Hypothalamus (tissue), 51 donors: ENCODE measurements around the gene RNF227.
A peak's percentile ranks its signal among the peaks of the same experiment; 100 is the strongest.

Experiments
- DNase-seq, 51 donors: peaks; one replicate each; lab custom pipeline; 2025; lab: John Stamatoyannopoulos, UW

The RNF227 gene

DNA sequence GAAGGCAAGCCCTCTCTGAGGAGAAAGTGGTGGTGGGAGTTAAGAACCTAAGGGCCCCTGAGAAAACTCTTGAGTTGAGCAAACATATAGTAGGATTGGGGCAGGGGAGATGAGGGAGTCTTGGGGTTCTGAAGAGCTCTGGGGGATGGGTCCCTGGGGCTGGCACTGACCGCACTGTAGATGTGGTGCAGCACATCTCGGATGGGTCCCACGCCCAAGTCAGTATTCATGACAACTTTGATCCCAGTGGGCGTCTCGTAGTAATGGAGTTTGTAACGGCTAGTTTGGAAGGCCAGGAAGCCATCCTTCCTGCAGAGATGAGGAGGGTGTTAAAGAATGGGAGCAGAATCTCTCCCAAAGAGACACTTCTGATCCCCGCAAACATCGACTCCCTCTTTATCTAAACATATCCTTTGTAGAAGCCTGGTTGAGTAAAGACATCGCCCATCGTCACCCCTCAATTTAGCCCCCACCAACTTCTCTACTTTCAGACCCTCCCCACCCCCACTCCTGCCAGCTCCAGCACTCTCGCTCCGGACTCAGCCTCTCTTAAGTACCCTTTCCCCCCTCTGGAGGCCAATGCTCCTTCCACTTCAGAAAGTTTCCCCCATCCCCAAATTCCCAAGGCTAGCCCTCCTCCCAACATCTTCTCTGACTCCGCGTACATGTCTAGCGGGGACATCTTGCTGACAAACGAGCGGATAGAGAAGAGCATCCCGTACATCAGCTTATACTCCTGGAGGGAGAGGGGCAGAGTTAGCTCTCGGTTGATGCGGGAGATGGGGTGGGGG, 14.9 kb upstream of the RNF227 start:
- DNase-seq: no peak

DNA sequence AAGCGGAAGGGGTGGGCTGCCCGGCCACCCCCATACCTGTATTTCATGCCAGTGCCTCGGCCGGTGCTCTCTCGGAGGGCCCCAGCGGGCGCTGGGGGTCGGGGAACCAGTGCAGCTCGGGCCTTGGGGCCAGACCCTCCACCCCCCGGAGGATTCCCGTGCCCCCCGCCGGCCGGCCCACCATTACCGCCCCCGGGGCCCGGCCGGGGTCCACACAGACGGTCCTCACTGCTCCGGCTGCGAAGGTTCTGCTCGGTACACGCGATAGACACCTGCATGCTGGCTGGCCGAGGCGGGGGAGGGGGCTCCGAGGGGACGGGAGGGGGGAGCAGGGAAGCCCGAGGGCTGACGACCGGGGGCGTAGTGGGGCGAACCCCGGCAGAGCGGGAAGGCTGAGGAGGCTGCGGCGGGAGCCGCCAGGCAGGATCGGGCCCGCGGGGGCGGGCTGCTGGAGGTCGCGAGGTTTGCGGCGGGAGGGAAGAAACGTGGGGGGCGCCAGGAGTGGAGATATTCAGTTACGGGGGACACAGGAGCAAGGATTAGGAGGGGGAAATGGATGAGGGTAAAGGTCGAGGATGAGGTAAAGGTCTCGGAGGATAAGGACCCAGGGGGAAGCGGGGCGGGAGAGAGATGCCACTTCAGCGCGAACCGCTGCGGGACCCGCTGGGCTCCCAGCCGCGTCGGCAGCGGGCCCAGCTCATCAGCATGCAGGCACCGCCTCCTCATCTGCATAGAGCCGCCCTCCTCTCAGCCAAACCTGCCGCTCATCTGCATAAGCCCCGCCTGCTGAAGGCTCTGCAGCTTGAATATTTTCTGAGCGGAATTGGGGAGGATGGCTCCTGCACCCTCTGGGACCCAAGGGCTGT, 13.3 kb upstream of the RNF227 start, which contains the start of gene KCNAB3:
Gene KCNAB3, minus strand, starts transcription at position 699 of the 866 bp plus-strand sequence. Its CDS starts 421 bp downstream, at position 278.
- peak in 34 of 51 donors; percentile 8 to 81 (median 54) for DNase-seq

DNA sequence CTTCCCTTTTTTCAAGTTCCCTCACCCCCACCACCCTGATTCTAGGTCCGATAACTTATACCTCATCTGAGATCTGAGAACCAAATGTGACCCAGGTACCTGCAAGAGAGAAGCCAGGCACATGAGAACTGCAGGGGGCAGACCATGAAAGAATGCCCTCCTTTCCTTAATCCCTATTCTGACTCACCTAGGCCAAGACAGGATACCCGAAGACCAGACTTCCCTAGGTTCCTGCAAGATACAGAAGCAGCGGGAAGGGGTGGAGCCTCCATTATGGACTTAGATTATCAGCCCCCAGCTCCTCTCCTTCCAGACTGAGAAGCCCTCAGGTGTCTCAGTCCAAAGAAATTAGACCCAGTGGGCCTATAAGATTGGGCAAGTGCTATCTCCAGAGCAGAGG, 11.5 kb upstream of the RNF227 start:
- no peak for DNase-seq

DNA sequence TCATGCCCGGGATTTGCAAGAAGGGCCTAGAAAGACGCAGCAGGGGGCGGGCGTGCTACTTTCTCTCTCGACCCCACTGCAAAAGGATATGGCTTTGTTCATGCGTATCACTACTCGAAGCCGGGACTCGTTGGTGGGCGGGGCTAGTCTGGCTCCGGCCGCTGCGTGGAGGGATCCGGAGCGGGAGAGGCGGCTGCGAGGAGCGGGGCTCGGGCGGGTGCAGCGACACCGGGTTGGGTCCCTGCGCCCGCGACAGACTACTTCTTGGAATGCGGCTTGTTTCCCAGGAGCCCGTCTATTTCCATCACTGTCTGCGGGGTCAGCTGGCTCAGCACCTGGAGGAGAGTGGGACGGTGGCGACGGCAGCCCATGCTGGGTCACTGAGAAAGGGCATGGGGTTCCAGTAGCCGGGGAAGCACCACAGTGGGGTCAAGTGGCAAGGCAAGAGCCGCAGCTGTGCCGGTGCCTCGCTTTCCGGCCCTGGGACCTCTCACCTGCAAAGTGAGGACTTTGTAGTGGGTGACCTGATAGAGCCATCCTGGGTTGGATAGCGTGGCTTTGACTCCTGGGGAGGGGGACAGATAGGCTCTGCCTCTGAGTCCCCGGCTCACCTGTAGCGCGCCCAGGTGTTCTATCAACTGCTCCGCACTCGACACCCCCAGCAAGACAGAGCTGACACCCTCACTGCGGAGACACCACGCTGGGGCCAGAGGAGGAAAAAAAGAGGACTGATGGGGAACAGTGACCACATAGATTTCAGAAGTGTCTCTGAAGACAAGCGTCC, 6.9 kb upstream of the RNF227 start:
- DNase-seq: peak in 48 of 51 donors; percentile 14 to 85 (median 59)

DNA sequence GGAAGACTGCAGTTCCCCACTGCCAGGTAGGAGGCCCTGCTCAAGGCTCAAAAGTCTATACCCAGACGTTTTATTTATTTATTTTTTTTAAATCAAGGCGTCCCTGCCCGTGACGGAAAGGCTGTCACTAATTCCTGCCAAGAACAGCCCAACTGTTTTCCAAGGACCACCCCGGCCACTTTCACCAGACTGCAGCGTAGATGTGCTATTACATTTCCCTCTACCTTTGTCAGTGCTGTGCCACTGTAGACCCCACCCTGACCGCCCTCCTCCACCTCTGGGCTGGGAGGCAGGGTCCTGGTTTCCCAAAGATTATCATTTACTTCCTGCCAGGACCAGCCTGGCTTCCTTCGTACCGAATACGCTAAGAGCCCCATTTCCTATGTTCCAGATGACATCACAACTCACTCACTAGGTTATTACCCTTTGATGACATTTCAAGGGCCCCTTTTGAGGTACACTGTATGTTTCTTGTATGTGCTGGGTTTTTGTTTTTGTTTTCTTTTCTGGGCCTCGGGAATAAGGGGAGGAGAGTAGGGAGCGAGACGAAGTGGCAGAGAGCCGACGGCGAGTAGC, 6.3 kb upstream of the RNF227 start:
- DNase-seq: peak in 1 of 51 donors; percentile 69

DNA sequence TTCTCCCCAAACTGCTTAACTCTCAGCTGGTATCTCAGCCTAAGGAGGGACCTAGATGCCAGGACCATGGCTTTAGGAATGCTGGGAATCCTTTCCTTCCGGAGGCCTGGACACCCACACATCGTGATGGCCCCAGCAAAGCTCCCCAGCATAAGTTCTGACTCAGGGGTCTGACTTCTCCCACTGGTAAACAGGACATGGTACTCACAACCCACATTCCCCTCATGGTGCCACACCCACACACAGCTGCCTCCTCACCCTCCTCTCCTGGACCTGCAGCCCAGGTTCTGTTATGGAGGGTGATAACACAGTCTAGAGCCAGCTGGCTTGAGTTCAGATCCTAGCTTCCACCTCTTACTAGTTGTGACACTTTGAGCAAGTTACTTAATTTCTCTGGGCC, 719 bp upstream of the RNF227 start:
- no peak for DNase-seq

DNA sequence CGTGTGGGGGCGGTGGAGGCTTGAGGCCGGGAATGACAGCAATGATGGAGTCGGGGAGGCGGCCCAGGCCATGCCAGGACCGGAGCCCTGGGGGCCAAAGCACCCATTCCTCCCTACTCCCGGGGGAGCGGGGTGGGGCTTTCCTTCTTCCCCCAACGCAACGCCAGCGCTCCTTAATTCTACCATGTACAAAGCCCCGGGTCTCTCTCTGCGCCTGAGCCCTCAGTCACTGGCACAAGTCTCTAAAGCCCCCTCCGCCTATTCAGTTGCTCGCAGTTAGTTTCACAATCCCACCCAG, 245 bp upstream of the RNF227 start:
- DNase-seq: peak in 2 of 51 donors; percentile 43 to 50

DNA sequence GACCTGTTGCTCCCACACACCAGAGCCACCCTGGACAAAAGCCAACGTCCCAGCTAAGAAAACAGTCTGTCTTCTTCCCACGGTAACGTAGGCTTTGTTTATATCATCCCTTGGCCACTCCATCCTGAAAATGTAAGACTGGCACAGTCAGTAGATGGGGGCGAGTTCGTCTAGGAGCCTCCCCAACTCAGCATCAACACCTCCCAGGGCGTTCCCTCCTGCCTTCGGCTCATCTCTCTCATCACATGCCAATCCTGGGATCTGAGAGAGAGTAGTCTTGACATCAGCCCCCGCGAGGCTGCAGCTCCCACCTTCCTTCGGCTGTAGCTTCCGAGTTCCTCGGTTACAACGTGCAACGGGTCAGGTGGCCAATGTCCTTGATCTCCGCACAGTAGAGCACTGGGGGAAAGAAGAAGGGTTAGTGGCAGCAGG, 894 bp downstream of the RNF227 start:
- peak in 4 of 51 donors; percentile 45 to 75 (median 64) for DNase-seq

DNA sequence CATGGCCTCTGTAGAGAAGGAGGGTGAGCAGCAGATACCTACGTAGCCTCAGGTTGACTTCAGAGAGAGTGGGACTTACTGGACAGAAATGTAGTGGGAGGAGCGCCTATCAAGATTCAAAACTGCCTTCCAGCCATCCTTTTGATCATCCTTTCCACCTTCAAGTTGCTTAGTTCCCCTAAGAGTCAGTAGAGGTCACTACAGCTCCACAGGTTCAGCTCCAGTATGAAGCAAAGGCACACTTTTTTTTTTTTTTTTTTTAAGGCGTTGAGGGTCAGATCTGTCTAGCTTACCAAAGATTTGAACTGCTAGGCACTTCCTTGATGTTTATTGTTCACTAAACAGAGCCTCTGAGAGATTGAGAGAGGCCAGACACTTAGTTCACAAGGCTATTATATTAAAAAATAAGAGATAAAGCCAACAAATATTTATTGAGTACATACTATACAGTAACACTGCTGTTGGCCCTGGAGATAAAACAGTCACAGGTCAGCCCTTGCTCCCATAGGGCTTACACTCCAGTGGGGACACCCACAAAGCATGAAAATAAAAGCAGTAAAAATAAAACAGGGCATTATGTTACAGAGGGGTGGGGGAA, 3.1 kb downstream of the RNF227 start:
- DNase-seq: peak in 5 of 51 donors; percentile 1 to 33 (median 10)

DNA sequence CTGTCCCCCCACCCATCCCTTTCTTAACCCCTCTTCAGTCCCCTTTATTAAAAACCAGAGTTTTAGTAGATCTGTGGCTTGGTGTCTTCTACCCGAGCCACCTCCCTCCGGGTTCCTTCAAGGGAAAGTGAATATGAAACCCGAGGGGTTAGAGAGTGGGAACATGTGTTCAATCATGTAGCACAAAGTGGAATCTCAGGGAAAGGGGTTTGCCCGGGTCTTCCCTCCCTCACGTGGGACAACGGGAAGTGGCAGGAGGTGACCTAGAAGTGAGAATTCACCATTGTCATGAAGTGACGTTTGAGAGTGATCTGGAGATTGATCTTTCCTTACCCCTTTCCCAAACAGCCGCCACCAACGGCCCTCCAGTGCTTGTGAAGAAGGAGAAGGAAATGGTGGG, 5.0 kb downstream of the RNF227 start:
- no peak for DNase-seq

DNA sequence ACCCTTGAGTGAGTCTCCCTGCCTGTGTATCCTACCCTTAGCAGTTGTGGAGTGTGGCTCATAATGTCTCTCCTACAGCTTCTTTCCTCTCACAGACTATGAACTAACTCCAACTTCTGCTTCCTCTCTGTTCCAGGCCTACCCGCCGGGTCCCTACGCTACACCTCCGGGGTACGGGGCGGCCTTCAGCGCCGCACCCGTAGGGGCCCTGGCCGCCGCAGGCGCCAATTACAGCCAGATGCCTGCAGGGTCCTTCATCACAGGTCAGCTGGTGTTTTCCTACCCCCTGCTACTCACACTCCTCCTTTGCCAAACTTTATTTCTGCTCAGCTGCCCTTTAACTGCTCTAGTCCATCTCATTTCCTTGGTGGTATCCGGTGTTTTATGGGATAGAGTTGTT, 5.4 kb downstream of the RNF227 start:
- DNase-seq: no peak

DNA sequence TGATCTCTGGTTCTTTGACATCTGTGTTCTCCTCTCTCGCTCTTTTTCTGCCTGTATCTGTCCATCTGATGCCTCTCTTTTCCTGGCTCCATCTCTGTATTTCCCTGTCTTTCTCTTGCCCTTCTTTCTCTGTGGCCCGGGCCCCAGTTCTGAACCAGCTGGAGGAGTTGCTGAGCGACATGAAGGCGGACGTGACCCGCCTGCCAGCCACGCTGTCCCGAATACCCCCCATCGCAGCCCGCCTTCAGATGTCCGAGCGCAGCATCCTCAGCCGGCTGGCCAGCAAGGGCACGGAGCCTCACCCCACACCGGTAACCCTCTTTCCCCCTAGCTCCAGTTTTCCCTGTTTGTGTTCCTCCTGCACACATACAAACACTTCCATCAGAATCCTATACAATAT, 5.8 kb downstream of the RNF227 start:
- no peak for DNase-seq

DNA sequence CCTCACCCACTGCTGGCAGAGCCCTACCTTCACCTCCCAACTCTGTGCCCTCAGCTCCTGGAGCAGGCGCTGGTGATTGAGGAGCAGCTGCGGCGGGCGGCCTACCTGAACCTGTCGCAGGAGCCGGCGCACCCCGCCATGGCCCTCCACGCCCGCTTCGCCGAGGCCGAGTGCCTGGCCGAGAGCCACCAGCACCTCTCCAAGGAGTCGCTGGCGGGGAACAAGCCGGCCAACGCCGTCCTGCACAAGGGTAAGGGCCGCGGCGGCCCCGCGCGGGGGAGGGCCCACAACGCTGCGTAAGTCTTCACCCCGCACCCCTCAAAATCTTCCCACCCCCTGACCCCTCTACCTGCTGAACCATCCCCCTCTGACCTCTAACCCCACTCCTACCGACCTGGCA, 7.0 kb downstream of the RNF227 start:
- no peak for DNase-seq

DNA sequence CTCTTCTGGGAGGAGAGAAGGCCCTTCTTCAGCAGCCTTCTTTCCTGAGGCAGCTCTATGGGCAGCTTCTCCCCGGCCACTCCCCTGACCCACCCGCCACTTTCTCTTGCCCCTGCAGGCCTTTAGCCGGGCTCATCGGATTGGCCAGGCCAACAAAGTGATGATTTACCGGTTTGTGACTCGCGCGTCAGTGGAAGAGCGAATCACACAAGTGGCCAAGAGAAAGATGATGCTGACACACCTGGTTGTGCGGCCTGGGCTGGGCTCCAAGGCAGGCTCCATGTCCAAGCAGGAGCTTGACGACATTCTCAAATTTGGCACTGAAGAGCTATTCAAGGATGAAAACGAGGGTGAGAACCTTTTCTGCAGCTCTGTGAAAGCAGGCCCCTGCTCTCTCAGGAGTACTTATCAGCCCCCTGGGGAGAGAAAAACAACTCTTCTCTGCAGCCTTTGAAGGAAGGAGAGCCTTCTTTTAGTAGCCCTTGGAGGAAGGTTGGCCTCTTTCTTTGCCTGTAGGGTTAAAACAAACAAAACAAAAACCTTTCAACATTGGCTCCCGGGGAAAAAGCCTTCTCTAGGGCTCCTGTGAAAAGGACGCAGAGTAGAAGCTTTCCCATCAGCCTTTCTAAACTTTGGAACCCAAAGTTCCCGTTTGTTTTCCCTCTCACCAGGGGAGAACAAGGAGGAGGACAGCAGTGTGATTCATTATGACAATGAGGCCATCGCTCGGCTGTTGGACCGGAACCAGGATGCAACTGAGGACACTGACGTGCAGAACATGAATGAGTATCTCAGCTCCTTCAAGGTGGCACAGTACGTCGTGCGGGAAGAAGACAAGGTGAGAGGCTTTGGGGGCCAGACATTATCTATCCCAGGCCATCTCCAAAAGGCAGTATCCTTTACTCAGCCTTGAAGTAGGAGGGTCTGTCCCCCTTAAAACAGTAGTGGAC, 12.7 kb downstream of the RNF227 start:
- DNase-seq: peak in 4 of 51 donors; percentile 3 to 33 (median 22)

DNA sequence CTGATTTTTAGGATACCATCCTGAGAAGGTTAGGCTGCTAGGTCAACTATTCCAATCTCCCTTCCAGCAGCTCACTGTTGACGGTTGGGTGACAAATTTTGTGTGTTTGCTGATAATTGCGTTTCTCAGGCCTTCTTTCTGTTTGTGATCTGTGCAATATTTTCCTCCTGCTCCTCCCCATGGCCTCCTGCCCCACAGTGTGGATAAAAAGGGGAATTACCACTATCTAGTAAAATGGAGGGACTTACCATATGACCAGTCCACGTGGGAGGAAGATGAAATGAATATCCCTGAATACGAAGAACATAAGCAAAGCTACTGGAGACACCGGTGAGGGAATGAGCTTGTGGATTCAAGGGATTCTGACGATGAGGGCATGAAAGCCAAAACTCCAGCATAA, 18.3 kb downstream of the RNF227 start:
- peak in 8 of 51 donors; percentile 9 to 69 (median 34) for DNase-seq

DNA sequence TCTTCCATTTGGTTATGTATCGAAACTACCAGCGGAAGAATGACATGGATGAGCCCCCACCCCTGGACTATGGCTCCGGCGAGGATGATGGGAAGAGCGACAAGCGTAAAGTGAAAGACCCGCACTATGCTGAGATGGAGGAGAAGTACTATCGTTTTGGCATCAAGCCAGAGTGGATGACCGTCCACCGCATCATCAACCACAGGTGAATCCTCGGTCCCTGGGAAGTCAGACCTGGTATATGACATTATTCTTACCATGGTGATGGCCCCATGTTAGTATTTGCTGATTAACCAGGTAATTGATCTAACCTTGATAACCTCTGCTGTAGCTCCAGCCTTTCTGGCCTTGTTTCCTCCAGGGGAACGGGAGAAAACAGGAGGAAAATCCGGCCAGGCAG, 19.0 kb downstream of the RNF227 start:
- no peak for DNase-seq

DNA sequence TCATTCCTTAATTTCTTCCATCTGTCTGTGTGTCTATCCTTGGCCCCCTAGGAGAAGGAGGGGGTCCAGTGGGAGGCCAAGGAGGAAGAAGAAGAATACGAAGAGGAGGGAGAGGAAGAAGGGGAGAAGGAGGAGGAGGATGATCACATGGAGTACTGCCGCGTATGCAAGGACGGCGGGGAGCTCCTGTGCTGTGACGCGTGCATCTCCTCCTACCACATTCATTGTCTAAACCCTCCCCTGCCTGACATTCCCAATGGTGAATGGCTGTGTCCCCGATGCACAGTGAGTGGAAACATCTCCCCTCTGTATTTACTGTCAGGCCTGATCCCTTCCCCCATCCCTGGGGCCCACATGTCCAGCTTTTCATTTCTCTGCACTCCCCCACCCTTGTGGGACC, 21.2 kb downstream of the RNF227 start:
- DNase-seq: no peak

DNA sequence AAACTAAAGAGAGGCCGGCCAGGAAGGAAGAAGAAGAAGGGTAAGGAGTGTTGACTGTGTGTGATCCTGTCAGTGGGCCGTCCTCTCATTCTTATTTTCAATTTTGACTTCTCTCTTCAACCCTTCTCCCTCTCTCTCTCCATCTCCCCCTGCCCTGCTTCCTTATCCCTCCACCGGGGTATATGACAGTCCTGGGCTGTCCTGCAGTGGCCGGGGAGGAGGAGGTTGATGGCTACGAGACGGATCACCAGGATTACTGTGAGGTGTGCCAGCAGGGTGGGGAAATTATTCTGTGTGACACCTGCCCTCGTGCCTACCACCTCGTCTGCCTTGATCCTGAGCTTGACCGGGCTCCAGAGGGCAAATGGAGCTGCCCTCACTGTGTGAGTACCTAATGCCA, 21.9 kb downstream of the RNF227 start:
- no peak for DNase-seq
